ENCODE results near the gene ENTPD7.
"Not testable (repeated sequence)": the region's sequence is repeated elsewhere in the genome, so short reads cannot be mapped to it uniquely, and the experiment has no call there.

Gene ENTPD7, protein sequence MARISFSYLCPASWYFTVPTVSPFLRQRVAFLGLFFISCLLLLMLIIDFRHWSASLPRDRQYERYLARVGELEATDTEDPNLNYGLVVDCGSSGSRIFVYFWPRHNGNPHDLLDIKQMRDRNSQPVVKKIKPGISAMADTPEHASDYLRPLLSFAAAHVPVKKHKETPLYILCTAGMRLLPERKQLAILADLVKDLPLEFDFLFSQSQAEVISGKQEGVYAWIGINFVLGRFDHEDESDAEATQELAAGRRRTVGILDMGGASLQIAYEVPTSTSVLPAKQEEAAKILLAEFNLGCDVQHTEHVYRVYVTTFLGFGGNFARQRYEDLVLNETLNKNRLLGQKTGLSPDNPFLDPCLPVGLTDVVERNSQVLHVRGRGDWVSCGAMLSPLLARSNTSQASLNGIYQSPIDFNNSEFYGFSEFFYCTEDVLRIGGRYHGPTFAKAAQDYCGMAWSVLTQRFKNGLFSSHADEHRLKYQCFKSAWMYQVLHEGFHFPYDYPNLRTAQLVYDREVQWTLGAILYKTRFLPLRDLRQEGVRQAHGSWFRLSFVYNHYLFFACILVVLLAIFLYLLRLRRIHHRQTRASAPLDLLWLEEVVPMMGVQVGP

DNA sequence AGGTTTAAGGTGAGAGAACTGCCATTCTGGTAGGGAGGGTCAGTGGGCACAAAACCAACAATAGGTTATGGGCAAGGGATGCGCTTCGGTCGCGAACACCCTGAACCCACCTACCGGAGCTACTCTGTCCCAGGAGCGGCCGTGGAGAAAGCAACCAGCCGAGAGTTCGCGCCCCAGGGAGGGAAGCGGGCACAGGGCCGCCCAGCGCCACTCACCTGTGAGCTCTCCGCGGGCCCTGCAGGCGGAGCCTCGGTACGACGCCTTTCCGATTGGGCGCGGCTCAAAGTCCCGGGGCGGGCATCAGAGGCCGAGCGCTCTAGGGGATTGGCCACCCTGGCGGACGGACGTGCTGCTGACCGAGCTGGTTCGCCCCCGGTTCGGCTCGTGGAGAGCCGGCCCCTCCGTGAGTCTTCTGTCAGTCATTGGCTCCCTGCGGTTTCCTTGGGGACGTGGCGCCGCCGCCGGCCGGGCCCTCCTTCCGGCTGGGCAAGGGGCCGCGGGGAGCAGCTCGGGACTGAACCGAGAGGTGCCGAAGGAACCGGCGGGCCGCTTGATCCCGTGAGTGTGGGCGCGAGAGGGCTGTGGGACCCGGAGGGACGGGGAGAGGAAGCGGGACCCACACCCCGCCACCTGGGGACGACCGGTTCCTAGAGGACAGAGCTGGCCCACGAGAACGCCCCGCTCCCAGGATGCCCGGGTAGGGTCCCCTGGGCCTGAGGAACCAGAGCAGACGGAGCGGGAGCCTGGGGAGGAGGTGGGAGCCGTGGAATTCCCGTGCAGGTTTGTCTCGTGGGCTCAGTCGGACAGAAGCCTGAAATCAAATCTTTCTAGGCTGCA lies at the start of gene ENTPD7:
ENTPD7 (plus strand) TSS at position 479 of the 837 bp plus-strand sequence. CDS start 448 bp downstream, outside the sequence.
- peak; percentile 83 for DNase-seq

DNA sequence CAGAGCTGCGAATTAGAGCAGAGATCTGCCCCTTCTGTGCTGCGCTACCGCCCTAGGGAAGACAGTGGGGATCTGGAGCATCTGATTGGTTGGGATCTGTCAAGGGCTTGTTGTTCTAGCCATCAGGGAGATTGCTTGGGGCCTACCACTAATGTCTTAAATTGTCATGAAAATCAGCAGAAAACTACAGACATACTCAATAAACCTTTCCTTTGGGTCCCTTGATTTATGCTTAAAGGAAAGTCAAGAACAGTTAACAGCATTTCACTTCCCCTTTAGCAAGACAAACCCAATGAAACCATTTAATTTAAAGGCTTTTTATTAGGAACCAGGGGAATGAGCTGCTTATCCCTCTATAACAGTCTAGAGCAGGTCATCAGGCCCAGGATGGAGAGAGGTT lies 49.1 kb upstream of the ENTPD7 start:
- no peak for DNase-seq

DNA sequence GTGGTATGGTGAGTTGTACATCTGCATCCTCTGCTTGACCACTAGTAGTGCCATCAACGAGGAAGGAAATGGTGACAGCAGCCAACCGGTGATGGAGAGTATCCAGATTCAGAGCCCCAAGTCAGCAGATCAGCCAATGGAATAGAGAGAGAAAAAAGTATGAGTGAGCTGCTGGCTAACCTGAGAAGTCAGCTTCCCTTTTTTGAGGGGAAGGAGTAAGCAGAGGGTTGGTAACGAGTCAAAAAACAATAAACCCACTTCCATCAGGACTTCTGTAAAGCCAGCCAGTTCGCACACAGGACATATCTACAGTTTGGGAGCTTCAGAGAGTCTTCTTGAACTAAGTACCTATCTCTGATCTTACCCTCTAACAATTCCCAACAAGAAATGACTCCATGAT lies 48.0 kb upstream of the ENTPD7 start:
- no peak for DNase-seq

DNA sequence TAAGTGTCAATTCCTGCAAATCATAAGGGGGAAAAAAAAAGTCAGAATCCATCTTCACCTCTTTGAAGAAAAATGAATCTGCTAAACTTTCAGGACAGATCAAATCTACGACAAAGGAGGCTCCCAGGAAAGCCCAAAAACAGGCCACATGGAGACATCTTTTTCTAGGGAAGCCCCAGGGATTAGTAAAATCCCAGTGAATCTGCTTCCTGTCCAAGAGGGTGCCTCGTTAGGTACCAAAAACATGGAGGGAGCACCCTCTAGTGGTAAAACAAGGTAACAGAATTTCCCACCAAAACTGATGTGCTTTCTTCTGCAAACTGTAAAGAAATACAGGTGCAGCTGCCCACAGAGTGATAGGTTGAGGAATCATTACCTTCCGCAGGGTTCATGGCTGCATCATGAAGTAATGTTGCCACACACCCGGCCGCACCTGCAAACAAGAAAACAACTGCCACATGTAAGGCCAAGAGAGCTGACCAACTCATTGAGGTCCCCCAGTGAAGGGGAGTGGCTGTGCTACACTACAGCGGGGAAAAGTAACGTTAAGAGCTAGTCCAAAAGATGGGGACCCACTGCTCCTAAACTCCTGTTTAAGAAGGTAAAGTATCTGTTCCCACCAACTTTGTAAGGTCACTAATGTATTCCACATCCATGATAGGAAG lies 47.0 kb upstream of the ENTPD7 start:
- no peak for DNase-seq

DNA sequence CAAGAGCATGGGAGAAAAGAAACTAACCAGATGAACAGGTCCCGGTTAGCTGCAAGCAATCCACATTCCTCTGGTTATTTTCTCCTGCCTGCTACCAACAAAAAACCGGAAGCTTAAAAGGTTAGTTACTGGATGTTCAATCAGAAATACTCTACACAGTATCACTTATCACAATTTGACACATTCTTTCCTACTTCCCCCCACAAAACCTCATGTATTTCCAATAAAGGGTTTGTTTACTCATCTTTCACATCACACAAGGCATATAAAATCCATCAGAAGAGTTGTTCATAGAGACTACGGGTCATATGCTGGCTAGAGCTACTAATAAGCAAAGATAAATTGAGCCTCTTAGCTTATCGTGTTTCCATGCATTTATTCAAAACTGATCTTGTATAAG lies 43.9 kb upstream of the ENTPD7 start:
- DNase-seq: no peak

DNA sequence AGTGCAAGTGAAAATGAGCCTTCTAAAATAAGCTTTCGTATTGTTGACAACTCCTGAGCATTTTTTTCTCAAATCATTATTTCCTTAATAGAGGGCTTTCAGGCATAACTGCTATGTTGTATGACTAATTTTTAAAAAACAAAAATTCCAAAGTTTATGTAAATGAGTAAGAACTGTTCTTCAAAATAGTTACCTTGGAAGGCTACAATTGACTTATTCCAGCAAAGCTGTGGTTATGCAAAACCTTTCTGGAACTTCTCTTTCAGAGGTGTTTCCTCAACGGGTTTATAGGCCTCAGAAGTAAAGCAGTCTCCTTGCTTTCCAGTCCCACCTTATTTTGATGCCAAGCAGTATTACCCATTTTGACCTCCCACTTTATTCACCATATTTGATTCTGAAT lies 41.6 kb upstream of the ENTPD7 start:
- DNase-seq: no peak

DNA sequence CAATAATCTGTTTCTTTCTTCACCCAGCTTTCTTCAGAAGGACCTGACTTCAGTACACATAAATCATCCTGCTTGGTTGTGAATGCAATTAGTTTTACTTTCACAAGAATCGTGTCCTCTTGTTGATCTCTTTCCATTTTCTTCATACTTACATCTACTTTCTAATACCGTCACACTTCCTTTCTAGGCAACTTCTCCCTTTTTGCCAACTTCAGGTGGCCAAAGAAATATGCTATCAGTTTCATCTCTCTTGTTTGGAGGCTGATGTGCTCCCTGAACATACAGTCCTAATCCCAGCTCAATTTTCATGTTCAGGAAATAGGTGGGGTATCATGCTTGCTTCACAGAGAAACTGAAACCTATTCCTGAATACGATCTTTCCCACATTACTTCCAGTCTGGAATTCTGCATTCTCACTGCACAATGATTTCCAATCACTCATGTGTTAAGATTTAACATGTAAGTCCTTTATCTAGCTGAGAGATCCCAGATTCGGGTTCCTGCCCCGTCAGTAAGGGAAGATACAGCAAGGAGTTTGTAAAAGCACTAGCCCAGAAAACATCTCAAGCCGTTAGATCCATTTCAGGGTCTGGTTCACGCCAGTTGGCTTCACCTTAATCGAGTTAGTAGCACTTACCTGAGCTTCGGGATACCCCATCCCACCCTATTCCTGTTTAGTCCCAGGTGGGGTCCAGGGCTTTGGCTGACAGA lies 40.1 kb upstream of the ENTPD7 start:
- no peak for DNase-seq

DNA sequence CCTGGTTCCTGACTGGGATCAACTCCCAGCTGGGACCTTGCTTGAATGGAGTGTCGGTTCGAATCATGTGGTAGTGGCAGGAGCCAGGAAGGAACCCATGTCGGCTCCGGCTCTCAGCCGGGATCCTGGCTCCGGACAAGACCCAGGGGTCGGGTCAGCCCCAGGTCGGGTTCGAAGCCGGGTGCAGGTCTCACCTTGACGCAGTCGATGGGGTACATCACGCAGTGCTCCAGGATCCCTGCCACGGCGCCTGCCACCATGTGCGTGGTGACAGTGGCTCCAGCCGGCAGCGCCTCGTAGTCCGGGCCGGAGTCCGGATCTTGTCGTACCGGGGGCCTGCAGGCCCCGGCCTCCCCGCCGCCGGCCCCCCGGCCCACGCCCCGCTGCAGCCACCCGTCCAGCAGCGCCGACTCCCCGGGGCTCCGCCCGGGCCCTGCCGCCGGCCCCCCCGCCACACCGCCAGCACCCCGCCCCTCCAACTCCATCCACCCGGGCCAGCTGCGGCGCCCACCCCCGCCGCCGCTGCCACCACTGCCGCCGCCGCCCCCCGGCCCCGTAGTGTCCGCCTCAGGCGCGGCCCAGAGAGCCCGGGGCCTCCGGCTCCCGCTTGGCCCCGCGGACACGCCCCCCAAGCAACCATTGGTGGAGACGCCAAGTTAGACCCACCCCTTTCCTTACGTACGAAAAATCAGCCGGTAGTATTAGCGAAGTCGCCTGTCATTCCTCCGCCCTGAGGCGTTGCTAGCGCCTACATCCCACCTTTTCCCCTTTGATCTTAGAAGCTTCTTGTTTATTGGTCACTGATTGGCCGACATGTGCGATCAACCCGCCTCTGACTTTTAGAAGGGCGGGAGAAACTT lies 39.2 kb upstream of the ENTPD7 start, which contains the start of gene SLC25A28:
SLC25A28 (minus strand) TSS at position 589 of the 860 bp plus-strand sequence; CDS start at position 485, 104 bp downstream.
- DNase-seq: peak; percentile 97

DNA sequence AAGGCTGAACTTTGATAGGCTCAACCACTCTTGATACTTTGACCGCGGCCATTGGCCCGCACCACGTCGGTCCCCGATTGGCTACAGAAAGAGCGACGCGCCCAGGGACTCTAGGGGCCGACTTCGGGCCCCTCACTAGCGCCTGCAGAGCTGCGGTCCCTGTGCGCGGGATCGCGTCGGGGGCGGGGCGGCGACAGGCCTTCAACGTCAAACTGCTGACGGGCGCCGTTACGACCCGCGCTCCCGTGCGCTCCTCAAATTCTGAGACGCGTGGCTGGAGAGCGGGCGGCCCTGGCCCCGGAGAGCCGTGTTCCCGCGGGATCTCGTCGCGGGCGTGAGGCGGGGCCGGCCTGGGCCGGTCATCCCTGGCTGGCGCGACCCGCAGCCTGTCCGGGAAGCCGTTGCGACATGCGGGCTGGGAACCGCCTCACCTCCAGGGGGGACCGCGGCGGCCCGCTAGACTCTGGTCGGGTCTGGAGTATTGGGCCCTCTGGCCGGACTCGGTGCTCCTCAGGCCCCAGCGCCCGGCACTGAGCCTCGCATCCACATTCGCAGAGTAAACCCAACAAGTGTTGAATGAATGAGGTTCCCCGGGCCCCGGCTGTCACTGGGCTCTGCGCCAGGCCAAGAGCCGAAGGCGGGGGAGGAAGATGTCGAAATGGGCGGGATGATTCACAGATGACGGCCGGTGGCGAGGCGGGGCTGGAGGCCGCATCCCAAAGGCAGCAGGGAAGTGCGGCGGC lies 38.4 kb upstream of the ENTPD7 start:
- DNase-seq: peak; percentile 37

DNA sequence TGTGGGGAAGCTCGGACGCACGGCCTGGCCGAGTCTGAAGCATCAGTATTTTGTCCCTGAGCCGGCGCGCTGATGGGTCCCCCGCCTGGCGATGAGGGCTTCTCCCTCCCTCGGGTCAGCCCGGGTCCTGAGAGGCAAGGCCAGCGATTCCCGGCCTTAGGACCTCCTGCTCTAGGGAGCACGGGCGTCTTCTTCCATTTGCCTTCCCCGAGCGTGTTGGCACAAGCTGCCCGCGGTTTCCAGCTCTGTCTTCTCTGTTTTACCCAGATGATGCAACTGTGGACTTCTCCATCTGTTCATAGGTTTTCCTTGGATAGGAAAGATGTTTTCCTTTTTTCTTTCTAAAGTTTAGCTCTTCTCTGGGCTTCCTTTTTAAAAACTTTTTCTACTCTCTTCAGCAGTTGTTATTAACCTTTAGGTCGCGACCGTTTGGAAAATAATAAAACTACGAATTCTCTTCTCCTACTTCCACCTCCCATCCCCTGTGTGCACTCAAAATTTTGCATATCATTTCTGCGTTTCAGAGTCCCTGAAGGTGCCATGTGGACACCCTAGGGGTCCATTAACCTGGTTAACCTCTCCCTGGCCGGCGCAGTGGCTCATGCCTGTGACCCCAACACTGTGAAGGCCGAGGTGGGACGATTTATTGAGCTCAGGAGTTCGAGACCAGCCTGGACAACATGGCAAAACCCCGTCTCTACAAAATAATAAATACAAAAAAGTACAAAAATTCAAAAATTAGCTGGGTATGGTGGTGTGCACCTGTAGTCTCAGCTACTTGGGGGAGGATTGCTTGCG lies 37.7 kb upstream of the ENTPD7 start:
- DNase-seq: peak; percentile 25

DNA sequence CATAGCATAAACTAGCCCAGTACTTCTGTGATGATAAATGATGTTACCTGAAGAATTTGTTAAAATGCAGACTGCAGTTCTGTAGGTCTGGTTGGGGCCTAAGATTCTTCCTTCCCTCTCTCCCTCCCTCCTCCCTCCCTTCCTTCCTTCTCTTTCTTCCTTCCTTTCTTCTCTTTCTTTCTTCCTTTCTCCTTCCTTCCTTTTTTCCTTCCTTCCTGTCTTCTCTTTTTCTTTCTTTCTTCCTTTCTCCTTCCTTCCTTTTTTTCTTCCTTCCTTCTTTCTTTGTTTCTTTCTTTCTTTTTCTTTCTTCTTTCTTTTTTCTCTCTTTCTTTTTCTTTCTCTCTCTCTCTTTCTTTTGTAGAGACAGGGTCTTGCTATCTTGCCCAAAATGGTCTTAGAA lies 35.4 kb upstream of the ENTPD7 start:
- no peak for DNase-seq

DNA sequence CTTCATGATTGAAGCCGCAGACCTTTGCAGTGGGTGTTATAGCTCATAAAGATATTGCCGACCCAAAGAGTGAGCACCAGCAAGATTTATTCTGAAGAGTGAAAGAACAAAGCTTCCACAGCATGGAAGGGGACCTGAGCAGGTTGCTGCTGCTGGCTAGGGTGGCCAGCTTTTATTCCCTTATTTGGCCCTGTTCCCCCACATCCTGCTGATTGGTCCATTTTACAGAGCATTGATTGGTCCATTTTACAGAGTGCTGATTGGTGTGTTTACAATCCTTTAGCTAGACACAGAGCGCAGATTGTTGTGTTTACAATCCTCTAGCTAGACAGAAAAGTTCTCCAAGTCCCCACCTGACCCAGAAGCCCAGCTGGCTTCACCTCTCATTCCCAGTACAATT lies 34.2 kb upstream of the ENTPD7 start:
- not testable (repeated sequence) for DNase-seq

DNA sequence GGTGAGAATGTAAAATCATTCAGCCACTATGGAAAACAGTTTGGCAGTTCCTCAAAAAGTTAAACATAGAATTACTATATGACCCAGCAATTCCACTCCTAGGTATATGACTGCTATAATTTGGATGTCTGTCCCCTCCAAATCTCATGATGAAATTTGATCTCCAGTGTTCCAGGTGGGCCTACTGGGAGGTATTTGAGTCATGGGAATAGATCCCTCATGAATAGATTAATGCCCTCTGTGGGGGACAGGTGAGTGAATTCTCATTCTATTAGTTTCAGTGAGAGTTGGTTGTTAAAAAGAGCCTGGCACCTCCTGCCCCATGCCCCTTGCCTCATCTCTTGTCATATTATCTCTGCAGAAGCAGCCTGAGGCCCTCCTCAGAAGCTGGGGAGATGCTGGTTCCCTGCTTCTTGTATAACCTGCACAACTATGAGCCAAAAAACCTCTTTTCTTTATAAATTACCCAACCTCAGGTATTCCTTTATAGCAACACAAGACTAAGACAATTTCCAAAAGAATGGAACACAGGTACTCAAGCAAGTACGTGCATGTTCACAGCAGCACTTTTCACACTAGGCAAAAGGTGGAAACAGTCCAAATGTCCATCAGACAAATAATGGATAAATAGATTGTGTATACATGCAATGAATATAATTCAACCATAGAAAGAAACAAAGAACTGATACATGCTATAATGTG lies 30.2 kb upstream of the ENTPD7 start:
- no peak for DNase-seq

DNA sequence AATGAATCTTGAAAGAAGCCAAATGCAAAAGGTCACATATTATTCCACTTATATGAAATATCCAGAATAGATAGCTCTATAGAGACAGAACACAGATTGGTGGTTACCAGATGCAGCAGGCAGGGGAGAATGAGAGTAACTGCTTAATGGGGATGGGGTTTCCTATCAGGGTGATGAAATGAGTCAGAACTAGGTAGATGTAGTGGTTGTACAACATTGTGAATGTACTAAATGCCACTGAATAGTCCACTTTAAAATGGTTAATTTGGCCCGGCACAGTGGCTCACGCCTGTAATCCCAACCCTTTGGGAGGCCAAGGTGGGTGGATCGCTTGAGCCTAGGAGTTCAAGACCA lies 29.7 kb upstream of the ENTPD7 start:
- DNase-seq: no peak

DNA sequence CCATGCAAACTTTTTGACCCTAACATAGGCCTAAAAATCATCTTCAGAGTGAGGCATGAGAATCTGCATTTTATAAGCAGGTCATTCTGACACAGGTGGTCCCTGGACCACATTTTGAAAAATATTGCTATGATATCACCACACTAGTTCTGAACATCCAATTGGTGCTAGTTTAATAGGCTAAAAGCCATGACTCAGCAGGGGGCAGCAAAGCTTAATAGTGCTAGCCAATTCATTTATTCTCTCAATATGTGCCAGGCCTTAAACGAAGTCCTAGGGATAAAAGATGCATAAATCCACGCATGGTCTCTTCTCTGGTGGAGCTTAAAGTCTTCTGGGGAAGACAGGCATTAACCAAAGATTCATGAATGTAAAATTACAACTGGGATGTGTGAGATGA lies 28.9 kb upstream of the ENTPD7 start:
- DNase-seq: no peak

DNA sequence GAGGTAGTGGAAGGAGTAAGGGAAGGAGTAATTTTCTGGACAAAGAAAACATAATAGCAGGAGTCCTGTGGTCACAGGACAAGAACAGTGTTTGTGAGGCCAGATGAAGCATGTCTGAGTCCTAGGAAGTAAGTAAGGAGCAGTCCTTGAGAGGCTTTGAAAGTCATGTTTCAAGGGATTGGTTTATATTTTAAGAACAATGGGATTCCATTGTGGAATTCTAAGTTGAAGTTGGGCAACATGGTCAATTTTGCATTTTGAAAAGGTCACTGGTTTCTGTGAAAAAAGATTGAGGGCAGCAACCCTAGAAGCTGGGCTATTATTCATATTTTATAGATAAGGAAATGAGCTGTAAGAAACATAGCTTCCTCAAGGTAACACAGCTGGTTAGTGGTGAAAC lies 28.3 kb upstream of the ENTPD7 start:
- DNase-seq: no peak

DNA sequence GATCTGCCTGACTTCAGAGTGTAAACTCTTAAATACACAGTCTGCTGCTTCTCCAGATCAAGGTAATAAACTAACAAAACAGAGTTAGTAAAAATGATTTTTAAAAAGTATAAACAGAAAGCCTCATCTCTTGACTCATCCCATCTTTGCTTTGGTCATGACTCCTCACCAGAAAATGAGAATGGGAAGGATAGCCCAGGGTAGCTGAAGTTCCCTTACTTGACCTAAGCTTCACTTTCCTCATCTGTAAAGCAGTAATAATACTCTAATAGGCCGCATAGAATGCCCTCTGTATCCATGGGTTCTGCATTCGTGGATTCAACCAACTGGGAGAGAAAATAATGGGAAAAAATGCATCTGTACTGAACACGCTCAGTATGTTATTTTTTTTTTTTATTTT lies 27.8 kb upstream of the ENTPD7 start:
- no peak for DNase-seq

DNA sequence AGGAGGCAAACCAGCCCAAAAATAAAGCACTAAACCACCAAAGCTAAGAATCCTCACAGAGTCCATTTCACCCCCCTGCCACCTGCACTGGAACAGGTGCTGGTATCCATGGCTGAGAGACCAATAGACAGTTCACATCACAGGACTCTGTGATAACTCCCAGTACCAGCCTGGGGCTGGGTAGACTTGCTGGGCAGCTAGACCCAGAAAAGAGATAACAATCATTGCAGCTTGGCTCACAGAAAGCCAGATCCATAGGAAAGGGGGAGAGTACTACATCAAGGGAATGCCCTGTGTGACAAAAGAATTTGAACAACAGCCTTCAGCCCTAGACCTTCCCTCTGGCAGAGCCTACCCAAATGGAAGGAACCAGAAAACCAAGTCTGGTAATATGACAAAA lies 25.5 kb upstream of the ENTPD7 start:
- DNase-seq: no peak

DNA sequence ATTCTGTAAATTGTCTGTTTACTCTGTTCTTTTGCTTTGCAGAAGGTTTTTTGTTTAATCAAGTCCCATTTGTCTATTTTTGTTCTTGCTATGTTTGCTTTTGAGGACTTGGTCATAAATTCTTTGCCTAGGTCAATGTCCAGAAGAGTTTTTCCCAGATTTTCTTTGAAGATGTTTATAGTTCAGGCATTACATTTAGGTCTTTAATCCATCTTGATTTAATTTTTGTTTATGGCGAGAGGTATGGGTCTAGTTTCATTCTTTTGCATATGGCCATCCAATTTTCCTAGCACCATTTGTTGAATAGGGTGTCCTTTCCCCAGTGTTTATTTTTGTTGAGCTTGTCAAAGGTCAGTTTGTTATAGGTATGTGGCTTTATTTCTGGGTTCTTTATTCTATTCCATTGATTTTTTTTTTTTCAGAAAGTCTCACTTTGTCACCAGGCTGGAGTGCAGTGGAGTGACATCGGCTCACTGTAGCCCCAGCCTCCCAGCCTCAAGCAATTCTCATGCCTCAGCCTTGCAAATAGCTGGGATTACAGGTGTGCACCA lies 11.6 kb upstream of the ENTPD7 start:
- no peak for DNase-seq

All from NCI-H526 treated with DMSO at 0.1 percent for 48 hours (cell line).